SIG-M5 treated with dmso at 0.1 percent for 504 hours (cell line): ENCODE measurements around the gene ERBB4.

Source experiments
- DNase-seq: peaks from one replicate; lab custom pipeline; 2025; ENCODE audit not compliant: unreplicated experiment; lab: John Stamatoyannopoulos, UW

ERBB4 gene

DNA sequence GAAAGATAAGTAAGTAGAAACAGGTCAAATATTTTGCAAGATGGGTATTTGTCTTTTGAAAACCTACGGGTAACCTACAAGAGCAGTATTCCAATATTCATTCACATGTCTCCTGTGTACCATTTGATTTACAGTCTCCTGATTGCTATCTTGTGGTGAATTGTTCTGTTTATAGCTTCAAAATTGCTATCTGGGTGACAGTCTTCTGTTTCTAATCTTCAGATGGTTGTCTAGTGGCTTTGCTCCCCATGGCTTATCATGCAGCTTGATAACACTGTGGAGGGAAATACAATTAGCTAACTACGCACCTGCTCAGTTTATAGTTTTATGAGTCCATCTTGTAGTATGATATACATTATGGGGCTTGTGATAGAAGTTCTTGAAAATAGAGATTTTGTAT, 1165.4 kb downstream of the ERBB4 start:
- no peak for DNase-seq

DNA sequence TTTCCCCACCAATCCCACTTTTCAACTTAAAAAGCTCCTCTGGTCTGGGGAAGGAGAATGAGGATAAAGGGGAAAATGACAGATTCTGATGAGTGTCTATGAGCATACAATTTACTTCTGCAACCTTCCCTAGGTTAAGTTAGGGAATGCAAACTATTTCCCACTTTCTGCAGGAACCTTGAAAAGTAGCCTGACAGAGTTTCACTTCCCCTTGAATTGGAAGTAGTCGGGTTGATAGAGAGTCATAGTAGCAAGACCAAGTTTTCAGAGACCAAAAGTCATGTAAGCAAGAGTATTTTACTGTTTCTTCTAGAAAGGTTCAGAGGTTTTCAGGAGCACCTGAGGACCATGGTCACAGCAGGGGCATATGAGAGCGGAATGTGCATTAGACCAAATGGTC, 1167.1 kb downstream of the ERBB4 start:
- peak; percentile 16 for DNase-seq

DNA sequence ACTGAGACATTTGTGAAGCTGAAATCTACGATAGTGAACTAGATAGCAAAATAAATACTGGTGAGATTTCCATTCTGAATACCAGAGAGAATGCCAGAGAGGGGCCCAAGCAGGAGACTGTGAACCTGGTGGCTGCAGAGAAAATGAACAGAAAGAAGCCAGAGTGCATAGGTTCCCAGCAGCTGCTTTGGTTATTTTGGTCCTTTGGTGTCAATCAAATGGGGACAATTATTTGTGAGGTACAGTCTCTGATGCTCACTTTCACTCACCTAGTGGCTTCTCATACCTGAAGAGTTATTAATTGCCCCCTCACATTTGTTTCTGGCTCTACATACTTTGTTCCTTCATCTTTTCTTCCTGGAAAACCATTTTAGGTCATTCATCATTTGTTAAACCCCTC, 1170.1 kb downstream of the ERBB4 start:
- DNase-seq: no peak

DNA sequence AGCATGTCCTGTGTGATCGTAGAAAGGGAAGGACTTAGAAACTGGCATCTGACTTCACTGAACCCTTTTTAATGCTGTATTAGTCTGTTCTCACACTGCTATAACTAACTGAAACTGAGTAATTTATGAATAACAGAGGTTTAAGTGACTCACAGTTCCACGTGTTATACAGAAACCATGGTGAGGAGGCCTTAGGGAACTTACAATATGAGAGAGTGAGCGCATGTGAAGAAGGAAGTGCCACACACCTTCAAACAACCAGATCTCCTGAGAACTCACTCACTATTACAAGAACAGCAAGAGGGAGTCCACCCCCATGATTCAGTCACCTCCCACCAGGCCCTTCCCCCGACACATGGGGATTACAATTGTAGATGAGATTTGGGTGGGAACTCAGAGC, 1170.9 kb downstream of the ERBB4 start:
- no peak for DNase-seq

DNA sequence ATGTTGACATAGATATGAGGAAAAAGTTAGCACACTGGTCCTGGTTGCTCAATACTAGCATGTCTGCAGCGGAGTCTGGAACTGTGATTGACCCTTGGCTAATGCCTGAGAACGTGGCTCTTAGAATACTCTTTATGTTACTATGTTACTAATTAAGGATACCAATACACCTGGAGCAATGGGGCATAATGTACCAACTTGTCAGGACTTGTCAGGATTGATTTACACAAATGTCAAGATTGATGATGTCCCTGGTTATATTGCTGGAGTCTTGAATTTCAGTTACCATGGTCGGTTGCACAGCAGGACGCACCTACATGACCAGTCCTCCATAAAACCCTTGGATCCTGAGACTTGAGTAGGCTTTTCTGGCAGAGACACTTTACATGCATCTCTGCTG, 1171.3 kb downstream of the ERBB4 start:
- no peak for DNase-seq

DNA sequence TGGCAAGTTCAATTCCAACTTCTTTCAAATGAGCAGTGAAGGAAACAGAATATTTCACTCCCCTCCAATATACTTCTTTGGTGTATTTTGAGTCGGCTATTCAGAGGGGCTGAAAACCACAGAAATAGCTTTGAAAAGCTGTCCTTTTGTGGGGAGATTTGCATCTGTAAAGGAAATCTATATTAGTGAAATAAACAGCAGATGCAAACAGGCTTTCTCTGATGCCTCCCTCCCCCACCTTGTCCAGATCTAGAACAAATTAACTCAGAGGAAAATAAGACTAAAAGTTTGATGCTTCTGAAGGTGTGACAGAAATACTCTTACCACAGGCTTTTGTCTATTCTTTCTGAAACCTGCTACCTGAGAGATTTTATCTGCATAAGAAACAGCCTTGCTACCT, 1173.7 kb downstream of the ERBB4 start:
- no peak for DNase-seq

DNA sequence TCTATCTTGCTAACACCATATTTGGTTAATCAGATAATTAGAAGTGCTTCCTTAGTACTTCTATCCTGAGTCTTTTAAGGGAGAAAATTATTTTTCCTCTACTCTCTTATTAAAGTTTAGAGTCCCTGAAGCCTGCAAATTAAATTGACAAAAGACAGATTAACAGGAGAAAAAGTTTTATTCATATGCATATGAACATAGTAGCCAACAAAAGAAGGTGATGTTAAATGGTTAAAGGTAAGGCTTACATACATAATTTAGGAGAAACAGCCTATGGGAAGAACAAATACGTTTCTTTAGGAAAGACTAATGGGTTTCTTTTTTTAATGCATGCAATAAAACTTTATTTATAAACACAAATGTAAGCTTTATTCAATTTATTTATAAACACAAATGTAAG, 1177.2 kb downstream of the ERBB4 start:
- no peak for DNase-seq

DNA sequence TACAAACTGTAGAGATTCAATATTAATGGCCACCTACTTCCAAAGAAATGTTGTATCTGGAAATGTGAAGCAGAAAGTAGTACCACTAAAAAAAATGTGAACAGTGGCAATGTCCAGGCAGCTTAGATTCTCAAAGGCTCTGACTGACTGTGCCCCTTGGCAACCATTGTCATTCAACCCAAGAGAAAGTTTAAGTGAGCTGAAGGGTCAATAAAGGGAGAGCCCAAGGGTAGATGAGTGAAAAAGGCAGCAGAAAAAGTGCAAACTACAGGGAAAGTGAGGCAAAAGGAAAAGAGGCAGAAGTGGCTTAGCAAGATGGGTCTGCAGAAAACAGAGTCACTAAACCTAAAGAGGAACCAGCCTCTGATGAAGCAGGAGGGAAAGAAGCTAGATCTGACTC, 1179.3 kb downstream of the ERBB4 start:
- DNase-seq: no peak

DNA sequence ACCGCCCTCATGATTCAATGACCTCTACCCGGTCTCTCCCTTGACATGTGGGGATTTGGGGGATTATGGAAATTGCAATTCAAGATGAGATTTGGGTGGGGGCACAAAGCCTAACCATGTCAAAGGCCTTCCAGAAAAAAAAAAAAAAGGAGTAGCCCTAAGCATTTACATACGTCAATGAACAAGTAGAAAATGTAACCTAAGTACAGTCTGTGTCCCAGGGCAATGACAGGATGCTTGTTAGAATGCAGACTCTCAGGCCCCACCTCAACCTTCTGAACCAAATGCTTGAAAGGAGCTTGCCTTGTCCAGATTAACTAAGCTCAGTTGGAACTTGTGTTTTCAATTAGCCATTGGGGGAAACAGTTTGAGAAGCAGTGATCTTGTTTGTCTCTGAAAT, 1180.1 kb downstream of the ERBB4 start:
- no peak for DNase-seq

DNA sequence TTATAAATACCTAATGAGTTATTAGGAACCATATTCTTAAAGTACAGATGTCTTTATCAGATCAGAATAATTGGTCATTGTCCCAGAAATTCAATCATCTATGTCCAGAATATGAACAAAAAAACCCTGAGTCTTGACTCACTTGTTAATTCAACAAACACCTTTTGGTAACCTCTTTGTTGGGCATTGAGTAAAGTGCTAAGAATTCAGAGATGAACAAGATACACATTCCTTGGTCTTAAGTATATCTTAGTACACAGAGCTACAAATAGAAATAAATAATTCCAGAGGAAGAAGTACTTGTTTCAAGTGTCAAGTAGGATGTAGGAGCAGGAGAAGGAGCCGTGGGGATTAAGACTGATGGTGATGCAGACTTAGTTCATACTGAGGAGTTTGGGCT, 1184.1 kb downstream of the ERBB4 start:
- DNase-seq: no peak

DNA sequence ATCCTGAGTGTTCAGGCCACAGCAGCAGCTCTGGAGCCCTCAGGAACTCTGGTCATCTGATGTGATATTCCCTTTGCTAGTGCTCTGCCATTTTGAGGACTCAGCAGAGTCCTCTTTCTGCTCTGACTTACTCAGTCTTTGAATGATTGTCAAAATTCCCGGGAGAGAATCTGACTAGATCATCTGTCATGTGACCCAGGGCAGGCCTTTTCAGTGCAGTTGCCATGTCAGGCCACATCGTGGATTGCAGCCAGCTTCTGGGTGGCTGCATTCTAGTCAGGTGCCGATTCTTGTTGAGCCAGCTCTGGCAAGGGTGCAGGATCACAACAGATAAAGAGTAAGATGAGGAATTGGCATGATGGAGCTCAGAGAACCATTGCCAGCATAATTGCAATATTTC, 1186.6 kb downstream of the ERBB4 start:
- DNase-seq: no peak

DNA sequence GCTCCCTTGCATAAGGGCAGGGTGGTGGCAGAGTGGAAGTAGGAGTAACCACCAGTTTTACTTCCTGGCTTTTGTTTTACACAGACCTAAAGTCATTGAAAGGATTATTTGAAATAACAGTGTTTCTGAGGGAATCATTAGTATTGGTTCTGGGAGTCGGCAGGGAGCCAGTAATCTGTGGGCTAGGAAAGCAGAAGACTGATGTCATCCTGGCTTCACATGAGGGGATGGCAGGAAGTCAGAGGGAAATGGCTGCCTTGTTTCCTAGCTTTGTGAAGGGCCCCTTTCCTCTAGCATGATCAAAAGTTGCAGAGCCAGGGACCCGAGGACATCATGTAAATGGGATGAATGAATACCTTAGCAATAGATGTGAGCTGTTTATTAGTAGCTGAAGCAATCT, 1189.6 kb downstream of the ERBB4 start:
- no peak for DNase-seq

DNA sequence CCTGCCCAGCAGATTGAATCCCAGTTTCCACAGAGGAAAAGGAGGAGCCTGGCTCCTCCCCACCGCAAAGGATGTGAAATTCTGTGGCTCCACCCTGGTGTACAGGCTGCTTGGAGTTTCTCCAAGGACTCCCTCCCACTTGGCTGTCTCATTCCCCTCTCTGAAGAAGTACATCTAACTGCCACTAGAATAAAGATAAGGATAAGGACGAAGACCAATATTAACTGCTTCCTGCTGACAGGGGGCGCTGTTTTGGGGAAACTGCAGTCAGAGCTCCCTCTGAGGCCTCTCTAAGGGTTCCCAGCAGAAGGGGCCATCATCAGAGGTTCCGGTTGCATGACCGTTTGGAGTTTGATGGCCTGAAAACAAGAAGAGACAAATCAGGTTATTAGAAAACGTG, 1191.3 kb downstream of the ERBB4 start:
- DNase-seq: no peak

DNA sequence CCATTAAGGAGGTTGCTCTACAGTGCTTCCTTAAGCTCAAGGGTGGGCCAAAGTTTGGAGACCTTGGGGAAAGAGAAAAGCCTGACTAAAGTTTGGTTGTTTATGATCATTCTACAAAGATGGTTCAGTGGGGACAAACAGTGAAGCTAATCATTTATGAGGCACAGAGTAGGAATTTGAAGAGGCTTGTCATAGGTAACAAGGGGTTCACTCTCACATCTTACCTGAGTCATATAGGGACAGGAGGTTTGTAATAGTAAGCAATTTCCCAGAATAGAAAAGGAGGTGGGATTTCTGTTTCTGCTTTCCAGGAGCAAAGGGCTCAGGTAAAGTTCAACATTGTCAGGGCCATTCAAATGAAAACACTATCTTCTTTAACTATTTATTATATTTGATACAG, 1194.3 kb downstream of the ERBB4 start:
- no peak for DNase-seq

DNA sequence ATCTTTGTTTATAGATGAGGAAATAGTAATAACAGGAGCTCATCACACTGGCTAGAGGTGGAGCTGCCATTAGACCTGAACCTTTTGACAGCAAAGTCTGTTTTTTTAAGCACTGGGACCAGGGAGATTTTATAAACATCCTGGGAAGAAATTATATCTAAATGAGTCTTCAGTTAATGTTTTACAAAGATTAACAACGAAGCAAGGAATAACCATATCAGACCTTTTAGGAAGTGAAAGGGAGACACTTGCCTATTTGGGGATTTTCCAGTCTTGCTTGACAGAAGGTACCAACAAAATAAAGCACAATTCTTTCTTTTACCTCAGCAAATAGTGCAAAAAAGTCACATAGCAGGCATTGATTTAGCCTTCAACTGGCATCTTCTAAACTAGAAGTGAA, 1205.2 kb downstream of the ERBB4 start:
- no peak for DNase-seq

DNA sequence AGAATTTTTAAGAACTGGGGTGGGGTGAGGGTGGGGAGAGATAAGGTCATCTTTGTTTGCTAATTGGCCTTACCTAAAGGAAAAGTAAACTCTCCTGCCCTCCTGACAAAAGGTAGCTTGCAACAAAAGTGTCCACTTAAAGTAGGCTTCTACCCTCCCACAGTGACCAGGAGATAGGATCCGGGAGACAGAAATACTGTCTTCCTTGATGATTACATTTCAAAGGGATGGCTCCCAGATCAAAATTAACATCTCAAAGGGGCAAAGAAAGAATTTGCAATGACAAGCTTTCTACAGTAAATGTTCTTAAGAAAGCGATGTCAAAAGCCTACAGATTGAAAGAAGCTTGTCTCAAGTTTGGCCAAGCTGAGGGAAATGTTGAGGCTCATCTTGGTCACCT, 1206.9 kb downstream of the ERBB4 start:
- no peak for DNase-seq

DNA sequence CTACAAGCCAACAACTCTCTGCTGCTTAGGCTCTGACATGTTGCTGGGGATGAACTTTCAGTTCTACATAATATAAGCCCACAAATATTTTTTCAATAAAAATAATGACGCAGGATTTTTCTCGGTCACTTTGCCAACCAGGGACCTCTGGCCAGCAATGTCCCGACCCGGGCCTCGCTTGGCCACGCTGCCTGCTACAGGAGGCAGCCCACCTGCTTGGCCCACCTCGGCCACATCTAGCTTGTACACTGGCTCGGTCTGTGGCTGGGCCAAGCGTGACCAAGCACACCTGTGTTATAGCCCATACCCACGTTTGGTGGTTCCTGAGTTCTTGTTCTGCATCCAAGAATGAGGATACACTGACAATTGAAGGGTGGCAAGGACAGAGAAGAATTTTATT, 1208.7 kb downstream of the ERBB4 start:
- no peak for DNase-seq

DNA sequence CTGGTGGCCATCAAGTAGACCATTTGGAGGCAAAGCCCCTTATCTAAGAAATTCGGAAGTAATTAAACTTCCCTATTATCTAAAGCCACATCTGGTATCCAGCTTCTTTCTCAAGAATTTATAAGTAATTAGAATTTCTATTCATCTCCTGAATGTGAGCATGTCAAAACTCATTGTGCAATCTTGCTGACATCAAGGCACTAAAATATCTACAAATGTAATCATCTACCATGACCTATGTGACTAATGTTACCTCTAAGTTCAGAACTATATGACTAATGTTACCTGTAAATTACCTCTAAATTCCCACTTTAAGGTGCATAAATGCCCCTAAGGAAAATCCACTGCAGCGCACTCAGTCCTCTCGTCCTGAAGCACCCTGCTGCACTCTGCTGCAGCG, 1209.2 kb downstream of the ERBB4 start:
- DNase-seq: no peak

DNA sequence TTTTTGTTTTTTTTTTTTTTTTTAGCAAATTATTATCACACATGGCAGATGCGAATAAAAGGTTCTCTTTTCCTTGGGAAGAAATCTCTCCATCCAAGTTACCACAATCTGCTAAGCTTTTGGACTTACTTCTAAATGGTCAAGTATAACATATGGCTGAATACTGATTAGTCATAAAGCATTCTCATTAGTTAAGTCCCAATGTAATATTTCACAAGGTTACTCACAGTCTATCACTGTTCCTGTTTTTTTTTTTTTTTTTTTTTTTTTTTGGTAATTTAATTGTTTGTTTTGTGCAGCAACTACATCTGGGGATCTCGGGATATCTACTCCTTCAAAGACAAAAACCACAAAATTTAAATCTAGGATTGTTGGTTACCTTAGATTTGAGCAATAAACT, 1210.5 kb downstream of the ERBB4 start:
- no peak for DNase-seq
